Omental fat pad (tissue), 4 donors: ENCODE results near the gene PCLO. TPM values are rescaled to one million over a fixed set of nuclear protein-coding genes. Genes with fewer than 3 reads are reported as not detected.

Source experiments
- ATAC-seq: fragments of 150-250 bp; one replicate; pipeline ENCODE4 v1.9.1; 2016; ENCODE audit warnings: mild to moderate bottlenecking, moderate library complexity; ENCODE audit not compliant: low FRiP score
- DNase-seq: peaks from one replicate; pipeline ENCODE4 v3.0.0-alpha.2; 2019; ENCODE audit warnings: low spot score
- CTCF ChIP-seq, 3 donors: fragments of 450-650 bp; IDR thresholded peaks; one replicate each; pipeline ENCODE4 v1.5.1; 2016 to 2017; ENCODE audit warnings: antibody characterized with exemption in 3 of 3, mild to moderate bottlenecking in 3 of 3, moderate library complexity in 2 of 3
- total RNA-seq, 4 donors: library from RNA; depleted of rRNA; stranded (reverse); fragments of >200 nt; gene quantifications; one replicate each; pipeline ENCODE4 v1.1.0, GENCODE V29; 2016

PCLO gene
- total RNA-seq, 4 donors from 2014 or later: 0.75 to 5.7 (median 2.0) TPM

- ATAC-seq (no peak), DNase-seq (no peak)
- TF ChIP-seq CTCF (IDR thresholded peaks at IDR 0.05): no peak
These were observed 205.2 kb downstream of the PCLO start for GRCh38 chr7:82957521-82957920.

GRCh38 chr7:82953324-82954027, 209.2 kb downstream of the PCLO start:
- no peak for TF ChIP-seq CTCF (IDR thresholded peaks at IDR 0.05)
- no peak for ATAC-seq
- DNase-seq: no peak

- ATAC-seq (no peak), DNase-seq (no peak)
- no peak for TF ChIP-seq CTCF (IDR thresholded peaks at IDR 0.05)
These were observed 212.2 kb downstream of the PCLO start for GRCh38 chr7:82950436-82950835.

- ATAC-seq: no peak
- no peak for DNase-seq
- TF ChIP-seq CTCF (IDR thresholded peaks at IDR 0.05): no peak
These were observed 217.2 kb downstream of the PCLO start for GRCh38 chr7:82945480-82945879.

GRCh38 chr7:82945056-82945455, 217.6 kb downstream of the PCLO start:
- DNase-seq (no peak), ATAC-seq (no peak)
- no peak for TF ChIP-seq CTCF (IDR thresholded peaks at IDR 0.05)

- ATAC-seq: no peak
These were observed 230.2 kb downstream of the PCLO start for GRCh38 chr7:82932516-82932915.

More at GRCh38 chr7:82932516-82932915, 230.2 kb downstream of the PCLO start:
- no peak for DNase-seq
- TF ChIP-seq CTCF (IDR thresholded peaks at IDR 0.05): no peak
